ENCODE results near the gene RPS6KA4. TPM values are rescaled to one million over a fixed set of nuclear protein-coding genes. Genes with fewer than 3 reads are reported as not detected.

RPS6KA4 gene
- total RNA-seq, 1 experiment from 2014 or later = 67.3 TPM

DNA sequence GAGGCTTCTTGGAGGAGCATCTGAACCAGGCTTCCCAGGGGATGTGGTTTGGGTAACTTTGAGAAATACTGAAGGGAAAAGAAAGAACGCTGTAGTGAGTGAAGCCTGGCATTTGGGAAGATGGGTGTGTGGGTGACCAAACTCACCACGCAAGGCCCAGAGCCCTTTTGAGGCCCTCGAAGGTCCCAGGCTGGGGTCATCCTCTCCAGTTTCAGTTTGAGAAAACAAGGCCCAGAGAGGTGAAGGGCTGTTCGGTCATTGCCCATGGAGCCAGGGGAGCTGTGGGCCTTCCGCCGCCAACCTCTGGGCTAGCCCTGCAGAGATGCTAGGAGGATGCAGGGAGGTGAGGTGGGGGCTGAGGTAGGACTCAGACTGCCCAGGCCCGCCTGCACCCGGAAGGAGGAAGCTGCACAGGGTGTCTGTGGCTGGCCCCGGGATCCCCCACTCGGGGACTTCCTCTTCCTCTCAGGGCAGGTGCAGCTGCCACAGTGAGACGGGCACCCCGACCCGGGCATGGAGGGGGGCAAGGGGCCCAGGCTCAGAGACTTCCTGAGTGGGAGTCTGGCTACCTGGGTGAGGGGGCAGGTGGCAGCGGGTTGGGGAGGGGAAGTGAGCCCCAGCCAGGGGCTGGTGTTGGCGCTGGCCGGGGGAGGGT, 19.1 kb upstream of the RPS6KA4 start, which contains the start of gene CCDC88B:
TSS of gene CCDC88B (plus strand) at position 451 of the 655 bp plus-strand sequence. CDS start at position 514, 63 bp downstream.
- ATAC-seq (no peak), DNase-seq (ENCODE audit: low read depth, low spot score) (no peak)
- no peak within 1 kb of the TSS for H3K4me3 ChIP-seq (replicated peaks in 1 of 2; ENCODE audit: low read depth in 1 of 2, low read length in 2 of 2)
- H3K27me3 ChIP-seq (ENCODE audit: insufficient read depth, low read length) = no peaks in the 10 kb centered on the region
- no peaks in the 10 kb centered on the region for H3K9me3 ChIP-seq (ENCODE audit: control insufficient read depth in 1 of 2, insufficient read depth in 1 of 2, low read depth in 1 of 2, low read length in 2 of 2)
- no peak within 1 kb of the TSS for H3K9ac ChIP-seq (ENCODE audit: low read length)
- H3K27ac ChIP-seq (ENCODE audit: low read depth, low read length) = no peak within 1 kb of the TSS
- RAD21 ChIA-PET (ENCODE audit: low non-redundant PET in 1 of 2, low total read pairs in 2 of 2, uncharacterized antibody in 2 of 2, unreplicated experiment in 2 of 2) = no interaction called here
- no peak within 1 kb of the TSS for H2AFZ ChIP-seq (ENCODE audit: low read depth, low read length, poor library complexity, severe bottlenecking)
- TF ChIP-seq EZH2 (IDR thresholded peaks at IDR 0.05) = no peak
- no peak for TF ChIP-seq RAD21 (IDR thresholded peaks at IDR 0.05; ENCODE audit: low read depth)
- no peak for TF ChIP-seq ZFX (IDR thresholded peaks at IDR 0.05)
- no peak for TF ChIP-seq YY1 (IDR thresholded peaks at IDR 0.05; ENCODE audit: extremely low read depth, insufficient replicate concordance, low read depth, low read length)
- TF ChIP-seq, protein P1, sequence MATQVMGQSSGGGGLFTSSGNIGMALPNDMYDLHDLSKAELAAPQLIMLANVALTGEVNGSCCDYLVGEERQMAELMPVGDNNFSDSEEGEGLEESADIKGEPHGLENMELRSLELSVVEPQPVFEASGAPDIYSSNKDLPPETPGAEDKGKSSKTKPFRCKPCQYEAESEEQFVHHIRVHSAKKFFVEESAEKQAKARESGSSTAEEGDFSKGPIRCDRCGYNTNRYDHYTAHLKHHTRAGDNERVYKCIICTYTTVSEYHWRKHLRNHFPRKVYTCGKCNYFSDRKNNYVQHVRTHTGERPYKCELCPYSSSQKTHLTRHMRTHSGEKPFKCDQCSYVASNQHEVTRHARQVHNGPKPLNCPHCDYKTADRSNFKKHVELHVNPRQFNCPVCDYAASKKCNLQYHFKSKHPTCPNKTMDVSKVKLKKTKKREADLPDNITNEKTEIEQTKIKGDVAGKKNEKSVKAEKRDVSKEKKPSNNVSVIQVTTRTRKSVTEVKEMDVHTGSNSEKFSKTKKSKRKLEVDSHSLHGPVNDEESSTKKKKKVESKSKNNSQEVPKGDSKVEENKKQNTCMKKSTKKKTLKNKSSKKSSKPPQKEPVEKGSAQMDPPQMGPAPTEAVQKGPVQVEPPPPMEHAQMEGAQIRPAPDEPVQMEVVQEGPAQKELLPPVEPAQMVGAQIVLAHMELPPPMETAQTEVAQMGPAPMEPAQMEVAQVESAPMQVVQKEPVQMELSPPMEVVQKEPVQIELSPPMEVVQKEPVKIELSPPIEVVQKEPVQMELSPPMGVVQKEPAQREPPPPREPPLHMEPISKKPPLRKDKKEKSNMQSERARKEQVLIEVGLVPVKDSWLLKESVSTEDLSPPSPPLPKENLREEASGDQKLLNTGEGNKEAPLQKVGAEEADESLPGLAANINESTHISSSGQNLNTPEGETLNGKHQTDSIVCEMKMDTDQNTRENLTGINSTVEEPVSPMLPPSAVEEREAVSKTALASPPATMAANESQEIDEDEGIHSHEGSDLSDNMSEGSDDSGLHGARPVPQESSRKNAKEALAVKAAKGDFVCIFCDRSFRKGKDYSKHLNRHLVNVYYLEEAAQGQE (IDR thresholded peaks at IDR 0.05; ENCODE audit: low read depth) = no peak
- TF ChIP-seq, protein P2, sequence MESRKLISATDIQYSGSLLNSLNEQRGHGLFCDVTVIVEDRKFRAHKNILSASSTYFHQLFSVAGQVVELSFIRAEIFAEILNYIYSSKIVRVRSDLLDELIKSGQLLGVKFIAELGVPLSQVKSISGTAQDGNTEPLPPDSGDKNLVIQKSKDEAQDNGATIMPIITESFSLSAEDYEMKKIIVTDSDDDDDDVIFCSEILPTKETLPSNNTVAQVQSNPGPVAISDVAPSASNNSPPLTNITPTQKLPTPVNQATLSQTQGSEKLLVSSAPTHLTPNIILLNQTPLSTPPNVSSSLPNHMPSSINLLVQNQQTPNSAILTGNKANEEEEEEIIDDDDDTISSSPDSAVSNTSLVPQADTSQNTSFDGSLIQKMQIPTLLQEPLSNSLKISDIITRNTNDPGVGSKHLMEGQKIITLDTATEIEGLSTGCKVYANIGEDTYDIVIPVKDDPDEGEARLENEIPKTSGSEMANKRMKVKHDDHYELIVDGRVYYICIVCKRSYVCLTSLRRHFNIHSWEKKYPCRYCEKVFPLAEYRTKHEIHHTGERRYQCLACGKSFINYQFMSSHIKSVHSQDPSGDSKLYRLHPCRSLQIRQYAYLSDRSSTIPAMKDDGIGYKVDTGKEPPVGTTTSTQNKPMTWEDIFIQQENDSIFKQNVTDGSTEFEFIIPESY (IDR thresholded peaks at IDR 0.05; ENCODE audit: extremely low read depth, insufficient replicate concordance, low read length) = no peak
- no peaks in the 10 kb centered on the region for H4K20me1 ChIP-seq (ENCODE audit: insufficient read depth)
- peak within 1 kb of the TSS; percentile 21 for H3K4me2 ChIP-seq (ENCODE audit: low read length)
- no peaks in the 10 kb centered on the region for H3K36me3 ChIP-seq (ENCODE audit: control insufficient read depth in 1 of 2, insufficient read depth in 2 of 2, low read length in 2 of 2)
- no peaks in the 10 kb centered on the region for H3K79me2 ChIP-seq (ENCODE audit: insufficient read depth, low read length)
- peaks cover 22 to 46% of the 10 kb centered on the region in 2 experiments for H3K4me1 ChIP-seq (ENCODE audit: control insufficient read depth in 1 of 2, insufficient read depth in 2 of 2, low read length in 2 of 2)
- H3K9me2 ChIP-seq (ENCODE audit: insufficient read depth) = no peaks in the 10 kb centered on the region
- POLR2A ChIA-PET = interaction anchor here (1.0 kb wide), 1 partner anchor 15 kb away, joined by 4 read pairs; no protein-coding TSS in a partner anchor
- intact Hi-C loops (cut with micrococcal nuclease) = loop anchor here (5.0 kb wide), 1 partner anchor 33 kb away; the partner anchor contains the start of gene ESRRA
- no TSS peak for BruUV-seq (replicated peaks)
- CTCF ChIA-PET = interaction anchor here (1.5 kb wide), 1 partner anchor 8 kb away, joined by 5 read pairs; no protein-coding TSS in a partner anchor

Measured in HCT116 (cell line).